Measurements from ENCODE around the gene PRUNE2. TPM values are rescaled to one million over a fixed set of nuclear protein-coding genes. Genes with fewer than 3 reads are reported as not detected.

The PRUNE2 gene
- total and polyA plus RNA-seq, 9 donors, result 2.5 to 45.8 (median 13.7) TPM

DNA sequence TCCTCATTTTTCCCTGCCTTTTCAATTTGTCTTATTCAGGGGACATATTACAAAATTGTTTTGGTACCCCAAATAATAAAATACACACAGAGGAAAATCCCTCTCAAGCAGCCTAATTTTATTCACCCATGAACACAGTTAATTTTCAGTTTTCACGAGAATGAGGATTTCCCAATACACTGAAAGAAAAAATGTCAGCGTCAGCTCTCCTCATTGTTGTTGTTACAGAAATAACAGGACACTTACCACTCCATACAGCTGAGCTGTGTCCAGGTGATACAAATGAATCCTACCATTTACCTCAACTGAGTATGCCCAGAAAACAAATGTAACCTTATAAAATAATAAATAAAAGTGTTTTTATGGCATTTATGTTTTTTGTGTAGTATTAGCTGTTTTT, 286.3 kb downstream of the PRUNE2 start:
- no peak for DNase-seq
- no peak overlapping the region for H3K27ac ChIP-seq
- no peaks in the 10 kb centered on the region for H3K9me3 ChIP-seq
- no peaks in the 10 kb centered on the region for H3K4me1 ChIP-seq (ENCODE audit: insufficient read depth)
- intact Hi-C loops (cut with DNase I), result no loop called here
- H3K4me3 ChIP-seq, result no peak overlapping the region
- TF ChIP-seq POLR2A (IDR thresholded peaks at IDR 0.05) (no peak), EP300 (IDR thresholded peaks at IDR 0.05) (no peak)
- TF ChIP-seq, protein P1, sequence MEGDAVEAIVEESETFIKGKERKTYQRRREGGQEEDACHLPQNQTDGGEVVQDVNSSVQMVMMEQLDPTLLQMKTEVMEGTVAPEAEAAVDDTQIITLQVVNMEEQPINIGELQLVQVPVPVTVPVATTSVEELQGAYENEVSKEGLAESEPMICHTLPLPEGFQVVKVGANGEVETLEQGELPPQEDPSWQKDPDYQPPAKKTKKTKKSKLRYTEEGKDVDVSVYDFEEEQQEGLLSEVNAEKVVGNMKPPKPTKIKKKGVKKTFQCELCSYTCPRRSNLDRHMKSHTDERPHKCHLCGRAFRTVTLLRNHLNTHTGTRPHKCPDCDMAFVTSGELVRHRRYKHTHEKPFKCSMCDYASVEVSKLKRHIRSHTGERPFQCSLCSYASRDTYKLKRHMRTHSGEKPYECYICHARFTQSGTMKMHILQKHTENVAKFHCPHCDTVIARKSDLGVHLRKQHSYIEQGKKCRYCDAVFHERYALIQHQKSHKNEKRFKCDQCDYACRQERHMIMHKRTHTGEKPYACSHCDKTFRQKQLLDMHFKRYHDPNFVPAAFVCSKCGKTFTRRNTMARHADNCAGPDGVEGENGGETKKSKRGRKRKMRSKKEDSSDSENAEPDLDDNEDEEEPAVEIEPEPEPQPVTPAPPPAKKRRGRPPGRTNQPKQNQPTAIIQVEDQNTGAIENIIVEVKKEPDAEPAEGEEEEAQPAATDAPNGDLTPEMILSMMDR (IDR thresholded peaks at IDR 0.05), result no peak
- WGBS, 3 donors, result 24 to 42% (median 26%) methylated on average over 2 of the region's 2 CpGs
- H3K36me3 ChIP-seq, result no peaks in the 10 kb centered on the region
- no peaks in the 10 kb centered on the region for H3K27me3 ChIP-seq

- no peak overlapping the region for H3K4me3 ChIP-seq
- no peak for DNase-seq
- no peak overlapping the region for H3K27ac ChIP-seq
- TF ChIP-seq, protein P1 (IDR thresholded peaks at IDR 0.05), result no peak
- TF ChIP-seq POLR2A (IDR thresholded peaks at IDR 0.05) (no peak), EP300 (IDR thresholded peaks at IDR 0.05) (no peak)
- H3K4me1 ChIP-seq (ENCODE audit: insufficient read depth), result no peaks in the 10 kb centered on the region
- H3K27me3 ChIP-seq, result no peaks in the 10 kb centered on the region
- intact Hi-C loops (cut with DNase I), result no loop called here
- H3K9me3 ChIP-seq, result no peaks in the 10 kb centered on the region
- H3K36me3 ChIP-seq, result no peaks in the 10 kb centered on the region
These were observed 286.7 kb downstream of the PRUNE2 start for GRCh38 chr9:76619197-76619596.

DNA sequence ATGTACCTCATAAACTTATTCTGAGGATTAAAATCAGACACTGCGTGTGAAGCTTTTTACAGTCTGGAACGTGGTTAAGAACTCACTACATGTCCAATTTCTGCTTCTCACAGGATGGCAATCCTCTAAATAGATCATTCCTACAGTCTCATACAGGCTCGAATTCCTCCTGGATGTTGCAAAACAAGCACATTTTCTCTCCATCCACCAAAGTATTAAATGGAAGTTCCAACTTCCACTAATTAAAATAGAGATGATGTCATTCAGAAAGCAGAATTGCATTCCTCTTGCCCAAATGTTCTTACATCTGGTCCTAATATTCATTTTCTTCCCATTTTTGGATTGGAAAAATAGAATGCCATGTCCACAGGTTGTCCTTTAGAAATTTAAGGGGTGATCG, 287.2 kb downstream of the PRUNE2 start:
- DNase-seq, result no peak
- intact Hi-C loops (cut with DNase I), result no loop called here
- Histone ChIP-seq H3K27me3 (no peaks in the 10 kb centered on the region), H3K4me1 (ENCODE audit: insufficient read depth) (no peaks in the 10 kb centered on the region), H3K36me3 (no peaks in the 10 kb centered on the region), H3K9me3 (no peaks in the 10 kb centered on the region), H3K4me3 (no peak overlapping the region), H3K27ac (no peak overlapping the region)
- WGBS, 3 donors, result 68 to 85% (median 83%) methylated on average over 4 of the region's 4 CpGs
- TF ChIP-seq EP300 (IDR thresholded peaks at IDR 0.05), result no peak

DNA sequence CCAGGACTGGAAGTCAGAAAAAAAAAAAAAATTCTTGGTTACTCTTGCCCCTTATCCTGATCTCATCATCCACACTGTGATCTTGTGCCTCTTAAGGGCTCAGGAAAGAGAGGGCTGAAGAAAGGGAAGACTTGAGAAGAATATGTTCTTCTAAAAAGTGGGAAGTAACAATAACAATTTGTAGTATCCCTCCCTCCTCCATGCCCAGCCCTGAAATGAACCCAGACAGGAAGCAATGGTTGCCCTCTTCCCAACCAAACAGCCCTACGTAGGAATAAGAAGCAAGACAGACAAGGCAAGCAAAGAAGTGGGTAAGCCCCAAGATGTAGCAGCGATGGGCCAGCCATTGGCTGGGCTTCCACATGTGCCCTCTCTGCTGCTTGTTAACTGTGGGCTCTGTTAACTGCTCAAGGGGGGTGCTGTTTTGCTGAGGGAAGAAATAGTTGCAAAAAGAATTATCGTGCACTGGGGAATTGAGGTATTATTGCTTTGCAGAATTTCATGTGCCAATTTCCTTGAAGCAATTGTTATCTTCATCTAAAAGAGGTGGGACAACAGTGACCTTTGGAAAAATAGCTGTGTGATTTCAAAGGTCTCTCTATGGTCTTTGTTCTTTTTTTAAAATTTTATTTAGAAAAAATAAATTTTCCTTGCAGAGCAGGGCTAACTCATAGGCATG, 288.3 kb downstream of the PRUNE2 start:
- DNase-seq, result no peak

GRCh38 chr9:76616780-76617179, 289.1 kb downstream of the PRUNE2 start:
- H3K9me3 ChIP-seq, result no peaks in the 10 kb centered on the region
- DNase-seq, result no peak
- no peak overlapping the region for H3K27ac ChIP-seq
- no peaks in the 10 kb centered on the region for H3K36me3 ChIP-seq
- TF ChIP-seq EP300 (IDR thresholded peaks at IDR 0.05) (no peak), POLR2A (IDR thresholded peaks at IDR 0.05) (no peak)
- TF ChIP-seq, protein P1 (IDR thresholded peaks at IDR 0.05), result no peak
- WGBS, 3 donors, result 90 to 93% (median 92%) methylated on average over 2 of the region's 2 CpGs
- no peak overlapping the region for H3K4me3 ChIP-seq
- no peaks in the 10 kb centered on the region for H3K4me1 ChIP-seq (ENCODE audit: insufficient read depth)
- intact Hi-C loops (cut with DNase I), result no loop called here
- no peaks in the 10 kb centered on the region for H3K27me3 ChIP-seq

More for the DNA sequence above, 288.3 kb downstream of the PRUNE2 start:
- H3K9me3 ChIP-seq, result no peaks in the 10 kb centered on the region
- intact Hi-C loops (cut with DNase I), result no loop called here
- no peaks in the 10 kb centered on the region for H3K4me1 ChIP-seq (ENCODE audit: insufficient read depth)
- WGBS, 3 donors, result 87 to 96% (median 92%) methylated on average over 3 of the region's 3 CpGs
- TF ChIP-seq EP300 (IDR thresholded peaks at IDR 0.05) (no peak), POLR2A (IDR thresholded peaks at IDR 0.05) (no peak)
- TF ChIP-seq, protein P1 (IDR thresholded peaks at IDR 0.05), result no peak
- no peaks in the 10 kb centered on the region for H3K27me3 ChIP-seq
- H3K36me3 ChIP-seq, result no peaks in the 10 kb centered on the region
- no peak overlapping the region for H3K27ac ChIP-seq
- H3K4me3 ChIP-seq, result no peak overlapping the region
